ENCODE data around the gene TNFSF8. TPM values are rescaled to one million over a fixed set of nuclear protein-coding genes. Genes with fewer than 3 reads are reported as not detected.

The TNFSF8 gene
- total RNA-seq, 2 donors from 2014 or later: 0.88 to 0.91 TPM

GRCh38 chr9:114899461-114899860, 30.9 kb downstream of the TNFSF8 start:
- intact Hi-C loops (cut with DNase I): no loop called here
- no peak for DNase-seq

GRCh38 chr9:114898741-114899140, 31.6 kb downstream of the TNFSF8 start:
- no peaks in the 10 kb centered on the region for H3K36me3 ChIP-seq
- no peaks in the 10 kb centered on the region for H3K9me3 ChIP-seq
- intact Hi-C loops (cut with DNase I): no loop called here
- no peak overlapping the region for H3K4me3 ChIP-seq
- TF ChIP-seq CTCF (IDR thresholded peaks at IDR 0.05): no peak
- no peaks in the 10 kb centered on the region for H3K27me3 ChIP-seq
- no peak overlapping the region for H3K27ac ChIP-seq
- peak; percentile 38 for DNase-seq
- H3K4me1 ChIP-seq: peaks cover 4% of the 10 kb centered on the region
- H3K9ac ChIP-seq (ENCODE audit: low read depth in 2 of 2, low read length in 2 of 2): no peak overlapping the region

More at GRCh38 chr9:114899461-114899860, 30.9 kb downstream of the TNFSF8 start:
- Histone ChIP-seq H3K9me3 (no peaks in the 10 kb centered on the region), H3K27ac (no peak overlapping the region), H3K27me3 (no peaks in the 10 kb centered on the region), H3K4me3 (no peak overlapping the region), H3K36me3 (no peaks in the 10 kb centered on the region), H3K9ac (ENCODE audit: low read depth in 2 of 2, low read length in 2 of 2) (no peak overlapping the region), H3K4me1 (peaks cover 3% of the 10 kb centered on the region)
- TF ChIP-seq CTCF (IDR thresholded peaks at IDR 0.05): no peak

GRCh38 chr9:114897196-114897595, 33.2 kb downstream of the TNFSF8 start:
- Histone ChIP-seq H3K27me3 (no peaks in the 10 kb centered on the region), H3K27ac (no peak overlapping the region), H3K9me3 (no peaks in the 10 kb centered on the region), H3K36me3 (no peaks in the 10 kb centered on the region), H3K4me1 (peaks cover 4% of the 10 kb centered on the region), H3K9ac (ENCODE audit: low read depth in 2 of 2, low read length in 2 of 2) (no peak overlapping the region), H3K4me3 (no peak overlapping the region)
- intact Hi-C loops (cut with DNase I): no loop called here
- TF ChIP-seq CTCF (IDR thresholded peaks at IDR 0.05): no peak
- DNase-seq: no peak

- intact Hi-C loops (cut with DNase I): no loop called here
- Histone ChIP-seq H3K9me3 (no peaks in the 10 kb centered on the region), H3K36me3 (no peaks in the 10 kb centered on the region), H3K27me3 (no peaks in the 10 kb centered on the region), H3K27ac (no peak overlapping the region), H3K4me3 (no peak overlapping the region), H3K9ac (ENCODE audit: low read depth in 2 of 2, low read length in 2 of 2) (no peak overlapping the region), H3K4me1 (peaks cover 4% of the 10 kb centered on the region)
- no peak for TF ChIP-seq CTCF (IDR thresholded peaks at IDR 0.05)
- DNase-seq: no peak
Measured at GRCh38 chr9:114896344-114896743, 34.0 kb downstream of the TNFSF8 start.

GRCh38 chr9:114895521-114895991, 34.8 kb downstream of the TNFSF8 start:
- TF ChIP-seq CTCF (IDR thresholded peaks at IDR 0.05): no peak
- Histone ChIP-seq H3K27ac (peak overlapping the region; percentile 28), H3K9ac (ENCODE audit: low read depth in 2 of 2, low read length in 2 of 2) (no peak overlapping the region), H3K9me3 (no peaks in the 10 kb centered on the region), H3K4me1 (peaks cover 4% of the 10 kb centered on the region), H3K4me3 (no peak overlapping the region), H3K36me3 (no peaks in the 10 kb centered on the region), H3K27me3 (no peaks in the 10 kb centered on the region)
- intact Hi-C loops (cut with DNase I): no loop called here
- DNase-seq: no peak

Measured in colonic mucosa (tissue), 4 donors.